SK-N-MC (cell line): ENCODE measurements around the gene MANF.

Experiments
- DNase-seq: peaks from one replicate; pipeline ENCODE4 v3.0.0-alpha.2; 2011; ENCODE audit warnings: low read depth, low spot score
- H3K27ac ChIP-seq: fragments of 200-600 bp; sonication (generic); 2 replicates; pipeline ENCODE4 v1.5.1; 2016; ENCODE audit warnings: mixed run types
- H3K36me3 ChIP-seq: fragments of 200-600 bp; sonication (generic); 2 replicates; pipeline ENCODE4 v1.6.1; 2017; ENCODE audit warnings: antibody characterized with exemption, low read length, mixed read lengths; ENCODE audit not compliant: insufficient read depth
- H3K4me3 ChIP-seq: fragments of 200-600 bp; sonication (generic); 2 replicates; pipeline ENCODE4 v1.5.1; 2016
- H3K9ac ChIP-seq: fragments of 200-600 bp; sonication (generic); 2 replicates; pipeline ENCODE4 v1.8.0; 2017; ENCODE audit warnings: mixed run types, mixed read lengths; ENCODE audit not compliant: insufficient read length
- H3K9me3 ChIP-seq: fragments of 200-600 bp; sonication (generic); 2 replicates; pipeline ENCODE4 v1.6.1; 2017; ENCODE audit warnings: low read depth, mild to moderate bottlenecking, antibody characterized with exemption, low read length, moderate library complexity, mixed read lengths
- EZH2 ChIP-seq: fragments of 200-600 bp; sonication (generic); IDR thresholded peaks from one replicate; pipeline ENCODE4 v1.6.1; 2017; ENCODE audit warnings: antibody characterized with exemption
- FOXP2 ChIP-seq: optimal IDR thresholded peaks from 2 replicates; pipeline ENCODE3; 2011; ENCODE audit warnings: mild to moderate bottlenecking, moderate library complexity; ENCODE audit not compliant: insufficient read depth; ENCODE audit errors: extremely low read length, control extremely low read depth
- POLR2AphosphoS5 ChIP-seq: IDR thresholded peaks from 2 replicates; pipeline ENCODE4 v1.6.1; 2012; ENCODE audit warnings: mild to moderate bottlenecking, low read depth, low read length, borderline replicate concordance

Gene MANF

DNA sequence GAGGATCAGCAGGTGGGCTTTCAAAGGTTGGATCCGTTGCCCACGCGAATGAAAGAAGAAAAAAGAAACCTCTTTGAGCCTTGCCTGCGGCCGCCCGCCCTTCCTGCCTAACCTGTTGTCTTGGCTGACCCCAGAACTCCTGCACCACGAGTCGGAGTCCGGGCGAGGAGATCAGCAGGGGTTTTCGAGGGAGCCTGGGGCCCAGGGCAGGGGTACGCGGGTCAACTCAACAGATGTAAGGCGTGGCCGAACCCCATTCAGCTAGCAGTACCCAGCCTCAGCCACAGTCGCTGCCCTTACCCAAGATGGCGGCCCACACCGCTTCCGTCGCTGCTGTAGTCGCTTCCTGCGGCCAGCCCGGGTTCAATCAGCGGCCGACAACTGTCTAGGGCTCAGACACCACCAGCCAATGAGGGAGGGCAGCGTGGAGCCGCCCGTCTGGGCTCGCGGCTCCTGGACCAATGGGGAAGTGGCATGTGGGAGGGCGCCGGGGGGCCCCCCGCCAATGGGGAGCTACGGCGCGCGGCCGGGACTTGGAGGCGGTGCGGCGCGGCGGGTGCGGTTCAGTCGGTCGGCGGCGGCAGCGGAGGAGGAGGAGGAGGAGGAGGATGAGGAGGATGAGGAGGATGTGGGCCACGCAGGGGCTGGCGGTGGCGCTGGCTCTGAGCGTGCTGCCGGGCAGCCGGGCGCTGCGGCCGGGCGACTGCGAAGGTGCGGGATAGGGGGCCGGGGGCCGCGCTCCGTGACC is at the start of gene MANF:
Gene MANF, plus strand, starts transcription at position 566 of the 748 bp plus-strand sequence. Its CDS starts 52 bp downstream, at position 618.
- Histone ChIP-seq H3K36me3 (no peaks in the 10 kb centered on the region), H3K9ac (peak within 1 kb of the TSS; percentile 90)
- no peak for TF ChIP-seq FOXP2
- peak; percentile 78 for TF ChIP-seq POLR2AphosphoS5
- TF ChIP-seq EZH2, result no peak

GRCh38 chr3:51336261-51336660 is 48.8 kb upstream of the MANF start:
- Histone ChIP-seq H3K4me3 (no peak overlapping the region), H3K9ac (no peak overlapping the region), H3K9me3 (no peaks in the 10 kb centered on the region), H3K36me3 (no peaks in the 10 kb centered on the region), H3K27ac (no peak overlapping the region)
- no peak for DNase-seq
- TF ChIP-seq EZH2 (no peak), POLR2AphosphoS5 (no peak), FOXP2 (no peak)

More for the DNA sequence above, at the start of gene MANF:
- Histone ChIP-seq H3K4me3 (peak within 1 kb of the TSS; percentile 80), H3K9me3 (no peaks in the 10 kb centered on the region), H3K27ac (peak within 1 kb of the TSS; percentile 68; the same call in 1 of the 2 replicates)
- DNase-seq, result peak; percentile 64

GRCh38 chr3:51337666-51338065 is 47.4 kb upstream of the MANF start:
- Histone ChIP-seq H3K9ac (no peak overlapping the region), H3K27ac (no peak overlapping the region), H3K36me3 (no peaks in the 10 kb centered on the region), H3K9me3 (no peaks in the 10 kb centered on the region), H3K4me3 (no peak overlapping the region)
- TF ChIP-seq POLR2AphosphoS5, result no peak
- TF ChIP-seq FOXP2, result no peak
- TF ChIP-seq EZH2, result no peak
- no peak for DNase-seq

- Histone ChIP-seq H3K9ac (no peak overlapping the region), H3K9me3 (no peaks in the 10 kb centered on the region), H3K4me3 (no peak overlapping the region), H3K36me3 (no peaks in the 10 kb centered on the region), H3K27ac (no peak overlapping the region)
- DNase-seq, result no peak
- TF ChIP-seq POLR2AphosphoS5 (no peak), FOXP2 (no peak)
These were observed 46.5 kb upstream of the MANF start for GRCh38 chr3:51338632-51339031.

- no peak for DNase-seq
- Histone ChIP-seq H3K9me3 (no peaks in the 10 kb centered on the region), H3K36me3 (no peaks in the 10 kb centered on the region), H3K9ac (no peak overlapping the region), H3K4me3 (no peak overlapping the region), H3K27ac (no peak overlapping the region)
- TF ChIP-seq FOXP2, result no peak
- no peak for TF ChIP-seq POLR2AphosphoS5
- no peak for TF ChIP-seq EZH2
These were observed 44.9 kb upstream of the MANF start for GRCh38 chr3:51340013-51340829.

GRCh38 chr3:51340989-51341636 is 44.0 kb upstream of the MANF start:
- TF ChIP-seq POLR2AphosphoS5 (no peak), FOXP2 (no peak), EZH2 (no peak)
- Histone ChIP-seq H3K27ac (no peak overlapping the region), H3K36me3 (no peaks in the 10 kb centered on the region), H3K9me3 (no peaks in the 10 kb centered on the region), H3K9ac (no peak overlapping the region), H3K4me3 (no peak overlapping the region)
- no peak for DNase-seq

DNA sequence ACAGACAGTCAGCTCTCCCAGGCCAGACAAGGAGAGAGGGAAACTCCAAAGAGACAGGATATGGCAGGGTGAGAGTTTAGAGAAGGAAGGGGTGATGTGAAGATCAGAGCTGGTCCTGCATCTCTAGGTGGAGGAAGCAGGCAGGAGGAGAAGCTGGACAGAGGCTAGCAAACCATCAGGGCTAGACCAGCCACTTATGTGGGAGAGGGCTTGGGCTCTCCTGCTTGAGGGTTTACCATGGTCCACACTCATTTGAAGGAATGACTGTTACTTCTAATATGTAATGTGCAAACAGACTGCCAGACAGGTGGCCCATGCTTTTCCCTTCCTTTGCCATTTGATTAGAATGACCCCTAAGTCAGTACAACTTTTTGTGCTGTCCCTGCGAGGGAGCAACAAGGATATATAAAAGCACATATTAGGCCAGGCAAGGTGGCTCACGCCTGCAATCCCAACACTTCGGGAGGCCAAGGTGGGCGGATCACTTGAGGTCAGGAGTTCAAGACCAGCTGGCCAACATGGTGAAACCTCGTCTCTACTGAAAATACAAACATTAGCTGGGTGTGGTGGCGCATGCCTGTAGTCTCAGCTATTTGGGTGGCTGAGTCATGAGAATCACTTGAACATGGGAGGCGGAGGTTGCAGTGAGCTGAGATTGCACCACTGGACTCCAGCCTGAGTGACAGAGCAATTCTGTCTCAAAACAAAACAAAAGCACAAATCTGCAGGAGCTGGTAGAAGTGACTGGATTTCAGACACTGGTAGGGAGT is 41.0 kb upstream of the MANF start:
- no peak overlapping the region for H3K27ac ChIP-seq
- TF ChIP-seq EZH2 (no peak), FOXP2 (no peak), POLR2AphosphoS5 (no peak)
- no peak for DNase-seq
- no peak overlapping the region for H3K9ac ChIP-seq
- H3K36me3 ChIP-seq, result no peaks in the 10 kb centered on the region
- no peaks in the 10 kb centered on the region for H3K9me3 ChIP-seq
- no peak overlapping the region for H3K4me3 ChIP-seq
